Dermis microvascular lymphatic vessel endothelial cell (primary cell): ENCODE results near the gene TTC12. TPM values are rescaled to one million over a fixed set of nuclear protein-coding genes. Genes with fewer than 3 reads are reported as not detected.

Experiments
- DNase-seq, 2 donors: peaks; one replicate each; pipeline versions ENCODE4 v3.0.0 to v3.0.0-alpha.2; 2010; ENCODE audit warnings: low read depth in 2 of 2
- total RNA-seq: library from RNA; depleted of rRNA; stranded (reverse); fragments of >200 nt; gene quantifications from 2 replicates; pipeline ENCODE4 v1.2.1, GENCODE V29; 2014

TTC12 gene
- 2.5 and 5.5 TPM in 2 replicates for total RNA-seq

DNA sequence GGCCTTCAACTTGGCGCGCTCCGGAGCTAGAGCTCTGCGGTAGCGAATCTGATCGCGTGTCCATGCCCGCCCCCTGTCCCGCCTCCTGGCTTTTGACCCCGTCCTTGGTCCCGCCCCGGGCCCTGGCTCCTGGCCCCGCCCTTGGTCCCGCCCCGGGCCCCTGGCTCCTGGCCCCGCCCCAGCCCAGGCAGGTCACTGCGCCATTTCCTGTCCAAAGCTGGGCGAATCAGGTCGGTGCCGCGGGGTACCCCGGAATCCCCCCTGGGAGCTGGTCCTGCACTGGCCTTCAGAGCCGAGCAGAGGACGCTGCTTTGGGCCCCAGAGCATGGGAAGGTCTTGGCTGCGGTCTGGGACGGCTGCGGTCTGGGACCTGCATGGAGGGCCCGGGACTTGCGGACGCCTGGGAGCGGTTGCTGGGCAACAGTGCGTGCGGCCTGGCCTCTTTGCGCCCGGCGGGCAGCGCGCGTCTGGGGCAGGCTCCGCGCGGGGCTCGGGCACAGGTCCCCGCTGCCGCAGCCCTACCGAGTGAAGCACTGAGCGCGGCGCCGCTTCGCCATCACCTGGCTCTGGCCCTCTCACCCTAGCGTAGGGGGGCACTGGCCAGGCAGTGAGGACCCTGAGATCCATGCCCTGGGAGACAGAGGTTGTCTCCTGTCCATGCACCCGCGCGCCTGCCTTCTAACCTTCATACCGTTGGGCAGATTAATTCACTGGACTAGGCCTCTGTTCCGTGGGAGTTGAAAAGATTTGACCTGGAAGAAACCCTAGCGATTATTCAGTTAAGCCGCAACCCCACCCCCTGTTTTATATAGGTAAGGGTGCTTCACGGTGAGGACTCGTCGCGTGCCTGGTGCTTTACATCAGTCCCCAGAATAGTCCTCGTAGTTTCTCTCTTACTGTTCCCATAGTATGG, at the start of gene TTC12:
Gene TTC12 (plus strand): TSS at position 195 of the 913 bp plus-strand sequence. CDS start 1,675 bp downstream, outside the sequence.
- DNase-seq = peak; percentile 58 to 85

GRCh38 chr11:113265362-113265761, 49.0 kb upstream of the TTC12 start:
- no peak for DNase-seq

DNA sequence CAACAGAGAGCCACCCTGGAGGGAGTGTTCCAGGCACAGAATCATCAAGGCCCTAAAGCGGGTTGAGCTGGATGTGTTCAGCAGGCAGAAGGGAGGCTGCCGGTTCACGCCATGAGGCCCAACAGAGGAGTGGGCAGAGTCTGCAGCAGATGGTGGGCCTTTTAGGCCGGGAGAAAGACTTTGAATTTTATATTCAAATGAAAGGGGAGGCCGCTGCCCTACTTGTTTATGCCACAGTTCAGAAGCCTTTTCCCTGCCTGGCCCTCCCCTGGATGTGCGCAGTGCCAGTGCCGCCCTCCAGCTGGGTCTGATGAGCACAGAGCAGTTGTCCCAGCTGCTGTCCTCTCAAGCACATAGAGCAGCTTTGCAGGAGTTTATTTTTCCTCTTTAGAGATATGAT, 46.9 kb upstream of the TTC12 start:
- DNase-seq = no peak

DNA sequence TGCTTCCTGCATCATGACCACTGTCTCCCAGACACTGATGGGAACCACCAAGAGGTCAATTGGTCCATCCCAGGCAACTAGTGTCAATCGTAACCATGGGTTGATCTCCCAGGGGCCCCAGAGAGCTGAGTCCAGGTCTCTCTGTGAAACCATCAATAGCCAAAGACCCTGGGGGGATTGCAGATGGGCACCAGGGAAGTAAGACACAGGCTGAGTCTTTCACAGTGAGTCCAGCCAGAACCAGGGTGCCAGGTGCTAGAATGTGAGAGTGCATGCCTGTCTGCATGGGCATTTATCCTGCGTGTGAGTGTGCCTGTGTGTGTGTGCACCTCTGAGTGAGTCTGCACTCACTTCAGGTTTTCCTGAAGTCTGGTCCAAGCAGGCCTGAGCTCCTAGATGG, 45.3 kb upstream of the TTC12 start:
- no peak for DNase-seq

DNA sequence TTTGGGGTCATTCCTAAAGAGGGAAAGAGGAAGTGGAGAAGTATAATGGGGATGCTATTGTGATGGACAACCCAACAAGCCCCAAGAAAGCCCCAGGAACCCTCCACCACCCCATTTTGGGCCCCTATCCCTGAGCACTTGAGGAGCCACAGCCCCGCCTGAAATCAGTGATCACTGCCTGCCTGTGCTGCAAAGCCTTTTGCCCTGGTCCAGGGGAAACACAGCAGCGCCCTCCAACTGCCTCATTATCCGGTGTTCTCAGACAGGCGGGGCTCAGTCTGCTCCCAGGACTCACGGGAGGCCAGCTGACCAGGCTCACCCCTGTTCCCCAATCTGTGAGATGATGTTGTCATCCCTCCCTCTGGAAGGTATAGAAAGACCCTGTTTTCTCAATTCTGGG, 44.7 kb upstream of the TTC12 start:
- DNase-seq = no peak

DNA sequence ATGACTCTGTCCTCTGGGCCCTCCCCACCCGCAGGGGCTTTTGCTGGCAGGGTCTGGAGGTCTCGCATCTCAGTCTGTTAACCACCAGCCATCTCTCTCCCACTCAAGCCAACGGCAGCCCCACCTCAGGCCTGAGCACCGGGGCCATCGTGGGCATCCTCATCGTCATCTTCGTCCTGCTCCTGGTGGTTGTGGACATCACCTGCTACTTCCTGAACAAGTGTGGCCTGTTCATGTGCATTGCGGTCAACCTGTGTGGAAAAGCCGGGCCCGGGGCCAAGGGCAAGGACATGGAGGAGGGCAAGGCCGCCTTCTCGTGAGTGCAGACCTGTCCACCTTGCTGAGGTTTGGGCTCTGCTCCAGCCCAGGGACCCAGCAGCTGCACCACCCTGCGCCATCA, 44.3 kb upstream of the TTC12 start:
- no peak for DNase-seq

- no peak for DNase-seq
Measured at GRCh38 chr11:113271551-113272245, 42.7 kb upstream of the TTC12 start.

DNA sequence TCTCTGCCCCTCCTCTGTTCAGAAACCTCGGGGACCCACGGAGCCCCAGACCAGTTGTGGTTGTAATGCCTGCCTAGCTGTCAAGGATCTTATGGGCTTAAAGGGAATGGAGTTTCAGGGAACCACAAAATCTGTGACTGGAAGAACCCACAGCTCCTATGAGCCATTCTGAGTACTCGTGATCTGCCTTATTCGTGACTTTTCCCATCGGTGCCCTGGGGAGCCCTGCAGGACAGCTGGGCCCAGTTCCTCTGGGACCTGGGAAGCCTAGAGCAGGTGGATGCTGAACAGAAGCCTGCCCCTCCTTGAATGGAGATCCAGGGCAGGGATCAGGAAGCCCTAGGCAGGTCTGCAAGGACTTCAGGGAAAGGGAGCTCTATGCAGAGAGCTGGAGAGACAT, 42.1 kb upstream of the TTC12 start:
- DNase-seq = no peak

DNA sequence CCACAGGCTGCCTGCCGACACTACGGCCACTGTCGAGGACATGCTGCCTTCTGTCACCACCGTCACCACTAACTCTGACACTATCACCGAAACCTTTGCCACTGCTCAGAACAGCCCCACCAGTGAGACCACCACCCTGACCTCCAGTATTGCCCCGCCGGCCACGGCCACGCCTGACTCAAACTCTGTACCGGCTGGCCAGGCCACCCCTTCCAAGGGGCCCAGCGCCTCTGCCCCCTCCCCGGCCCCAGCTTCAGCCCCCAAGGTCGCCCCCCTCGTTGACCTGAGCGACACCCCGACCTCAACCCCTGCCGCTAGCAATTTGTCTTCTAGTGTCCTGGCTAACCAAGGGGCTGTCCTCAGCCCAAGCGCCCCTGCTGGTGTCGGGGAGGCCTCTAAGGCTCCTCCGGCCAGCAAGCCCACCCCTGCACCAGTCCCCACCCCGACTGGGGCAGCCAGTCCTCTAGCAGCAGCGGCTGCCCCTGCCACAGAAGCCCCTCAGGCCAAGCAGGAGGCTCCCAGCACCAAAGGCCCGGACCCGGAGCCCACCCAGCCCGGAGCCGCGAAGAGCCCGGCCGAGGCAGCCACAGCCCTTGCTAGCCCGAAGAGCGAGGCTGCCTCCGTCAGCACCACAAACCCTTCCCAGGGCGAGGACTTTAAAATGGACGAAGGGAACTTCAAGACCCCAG, 41.3 kb upstream of the TTC12 start:
- no peak for DNase-seq

- DNase-seq = no peak
Measured at GRCh38 chr11:113273720-113274119, 40.7 kb upstream of the TTC12 start.

GRCh38 chr11:113274713-113275582, 39.4 kb upstream of the TTC12 start:
- DNase-seq = no peak

GRCh38 chr11:113275602-113276001, 38.8 kb upstream of the TTC12 start:
- no peak for DNase-seq

- no peak for DNase-seq
Measured at GRCh38 chr11:113276466-113276865, 37.9 kb upstream of the TTC12 start.

- no peak for DNase-seq
Measured at GRCh38 chr11:113277907-113278306, 36.5 kb upstream of the TTC12 start.

GRCh38 chr11:113278481-113278880, 35.9 kb upstream of the TTC12 start:
- no peak for DNase-seq

DNA sequence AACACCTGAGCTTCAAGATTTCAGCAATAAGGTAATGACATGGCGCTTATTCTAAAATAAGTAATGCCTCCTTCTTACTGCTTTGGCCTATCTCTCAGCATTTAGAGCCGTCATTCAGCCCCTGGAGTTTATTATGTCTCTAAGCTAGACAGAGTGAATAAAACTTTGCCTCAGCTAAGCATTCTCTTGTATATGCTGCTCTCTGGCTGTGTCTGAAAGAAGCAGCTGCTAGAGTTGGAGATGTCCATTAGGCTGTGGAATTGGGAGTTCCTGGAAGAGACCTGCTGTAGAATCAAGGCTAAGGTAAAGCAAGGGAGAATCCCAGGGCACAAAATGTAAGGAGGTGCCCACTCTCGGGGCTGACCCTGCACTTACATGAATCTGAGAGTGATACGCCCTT, 35.5 kb upstream of the TTC12 start:
- DNase-seq = no peak

- DNase-seq = no peak
Measured at GRCh38 chr11:113279591-113279990, 34.8 kb upstream of the TTC12 start.

GRCh38 chr11:113281052-113281725, 33.2 kb upstream of the TTC12 start:
- DNase-seq = no peak

DNA sequence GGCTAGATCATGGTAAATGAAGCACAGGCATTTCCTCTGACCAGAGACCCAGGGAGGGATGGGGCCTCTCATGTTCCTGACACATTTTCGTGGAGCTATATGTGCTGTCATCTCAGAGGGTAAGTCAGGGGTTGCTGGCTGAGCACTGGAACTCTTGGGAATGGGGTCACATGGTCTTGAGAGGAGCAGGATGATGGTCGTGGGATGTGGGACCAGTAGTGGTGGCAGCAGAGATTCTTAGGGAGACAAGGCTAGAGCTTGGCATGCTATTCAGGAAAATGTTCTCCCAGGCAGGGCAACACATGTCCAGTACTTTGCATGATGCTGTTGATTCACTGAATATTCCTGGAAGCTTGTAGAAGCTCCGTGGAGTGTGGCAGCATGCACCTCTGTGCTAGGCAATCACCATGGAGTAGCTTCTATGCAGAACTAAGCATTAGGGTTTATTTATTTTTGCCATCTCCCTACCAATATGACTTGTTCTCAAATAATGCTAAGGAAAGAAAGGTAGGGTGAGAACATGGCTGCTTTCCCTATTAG, 31.4 kb upstream of the TTC12 start:
- DNase-seq = no peak

DNA sequence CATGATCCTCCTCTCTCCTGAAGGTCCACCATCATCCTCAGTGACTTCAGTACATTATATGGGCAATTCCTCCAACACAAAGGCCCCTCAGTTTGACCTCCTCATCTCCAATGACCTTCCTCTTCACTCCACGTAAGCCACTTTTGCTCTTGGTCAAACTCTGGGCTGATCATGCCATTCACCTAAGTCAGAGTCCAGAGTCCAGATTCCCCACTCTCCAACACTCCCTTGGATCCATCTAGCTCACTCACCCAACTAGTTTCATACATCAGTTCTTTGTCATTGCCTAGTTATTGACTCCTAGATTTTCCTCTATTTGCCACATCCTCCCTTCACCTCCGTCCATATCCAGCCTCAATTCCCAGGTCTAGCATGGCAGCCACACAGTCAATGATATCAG, 30.5 kb upstream of the TTC12 start:
- DNase-seq = no peak
